ENCODE data around the gene UBE2J2.

Gene UBE2J2

DNA sequence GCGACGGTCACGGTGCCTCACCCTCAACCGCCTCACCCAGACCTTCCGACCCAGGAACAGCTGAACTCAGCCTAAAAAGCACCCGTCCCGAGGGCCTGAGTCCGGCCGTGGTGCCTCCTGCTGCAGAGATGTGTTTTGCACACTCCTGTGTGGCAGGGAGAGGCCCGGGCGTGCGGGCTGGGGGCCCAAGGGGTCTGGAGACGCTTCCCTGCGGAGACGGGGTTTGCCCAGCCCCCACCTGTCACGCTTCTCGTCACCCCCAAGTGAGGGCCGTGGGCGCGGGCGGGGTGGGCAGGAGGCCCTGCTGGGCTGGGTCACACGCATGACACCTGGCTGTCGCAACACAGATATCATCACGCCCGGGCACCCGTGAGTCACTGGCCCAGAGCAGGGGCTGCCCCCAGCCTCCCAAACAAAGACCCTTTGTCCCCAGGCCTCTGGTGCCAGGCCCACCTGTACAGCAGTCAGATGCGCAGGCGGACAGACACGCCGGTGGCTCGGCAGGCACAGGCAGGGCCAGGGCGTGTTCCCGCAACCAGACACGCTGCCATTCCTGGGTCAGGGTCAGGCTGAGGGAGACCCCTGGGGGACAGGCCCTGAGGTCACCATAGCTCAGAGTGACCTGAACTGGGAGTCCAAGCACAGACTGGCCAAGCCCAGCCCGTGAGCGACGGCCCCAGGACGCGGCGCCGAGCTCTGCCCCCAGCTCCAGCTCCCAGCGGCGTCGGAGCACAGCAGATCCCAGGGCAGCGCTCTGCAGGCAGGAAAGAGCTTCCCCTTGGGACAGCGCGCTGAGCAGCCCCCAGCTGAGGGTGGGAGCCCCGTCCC, 35.6 kb downstream of the UBE2J2 start:
- DNase-seq = no peak

DNA sequence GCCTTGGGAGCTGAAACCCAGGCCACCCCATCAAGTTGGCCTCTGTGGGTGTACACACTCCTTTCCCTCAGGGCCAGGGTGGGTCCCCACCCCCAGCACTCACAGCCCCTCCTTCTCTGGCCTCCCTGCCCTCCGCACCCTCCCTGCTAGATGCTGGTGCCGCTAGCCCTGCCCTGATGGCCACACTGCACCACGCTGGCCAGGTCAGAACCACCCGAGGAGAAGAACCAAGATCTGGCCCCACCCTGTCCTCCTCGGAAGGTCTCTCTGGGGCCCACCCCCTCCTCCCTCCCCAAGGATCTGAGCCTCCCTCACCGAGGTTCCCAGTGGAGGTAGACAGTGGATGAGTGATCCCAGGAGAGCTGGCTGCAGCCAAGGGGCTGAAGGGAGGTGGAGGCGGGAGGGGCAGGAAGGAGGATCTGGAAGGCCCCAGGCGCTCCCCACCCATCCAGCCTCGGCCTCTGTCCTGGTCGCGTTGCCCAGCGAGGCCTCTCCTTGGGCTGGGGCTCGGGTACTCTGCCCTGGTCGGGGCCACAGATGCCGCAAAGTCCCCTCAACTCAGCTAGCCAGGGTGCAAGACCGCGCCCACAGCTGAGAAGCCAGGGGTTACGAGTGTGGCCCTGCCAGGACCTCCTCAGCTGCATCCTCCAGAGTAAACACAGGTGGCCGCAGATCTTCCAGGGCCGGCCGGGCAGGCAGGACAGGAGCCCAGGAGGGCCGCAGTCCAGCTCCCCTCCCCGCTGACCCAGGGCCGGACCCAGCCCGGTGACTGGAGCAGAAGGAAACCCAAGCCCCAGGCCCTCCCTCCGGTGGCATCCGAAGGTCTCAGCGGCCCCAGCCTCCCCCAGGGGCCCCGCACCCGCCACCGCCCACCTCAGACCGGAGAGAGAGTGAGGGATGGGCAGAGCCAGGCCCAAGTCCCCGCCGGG, 36.4 kb downstream of the UBE2J2 start:
- DNase-seq = no peak

DNA sequence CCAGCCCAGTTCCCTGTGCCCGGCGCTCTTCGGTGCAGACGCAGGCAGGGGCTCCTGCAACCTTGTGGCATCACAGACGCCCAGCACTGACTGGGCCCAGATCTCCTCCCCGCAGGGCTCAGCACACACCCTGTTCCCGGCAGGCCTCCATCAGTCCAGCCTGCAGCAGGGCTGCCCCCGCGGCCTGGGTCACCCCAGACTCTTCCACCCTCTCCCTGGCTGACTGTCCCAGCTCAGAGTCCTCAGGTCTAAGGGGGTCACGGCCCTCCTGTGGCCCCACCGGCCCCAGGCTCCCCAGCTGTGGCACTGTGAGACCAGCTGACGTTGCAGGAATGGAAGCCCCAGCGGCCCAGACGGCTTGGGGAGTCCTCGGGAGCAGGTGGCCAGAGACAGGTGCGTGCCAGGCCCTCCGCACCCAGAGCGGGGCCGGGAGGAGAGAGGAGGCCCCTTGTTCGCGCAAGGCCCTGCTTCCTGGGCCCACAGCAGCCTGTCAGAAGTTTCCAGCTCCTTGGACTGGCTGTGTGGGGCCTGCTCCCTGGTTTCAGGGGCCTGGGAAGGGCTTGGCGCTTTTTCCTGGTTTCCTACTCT, 37.4 kb downstream of the UBE2J2 start:
- no peak for DNase-seq

- DNase-seq = no peak
Measured at GRCh38 chr1:1235016-1235744, 38.5 kb downstream of the UBE2J2 start.

DNA sequence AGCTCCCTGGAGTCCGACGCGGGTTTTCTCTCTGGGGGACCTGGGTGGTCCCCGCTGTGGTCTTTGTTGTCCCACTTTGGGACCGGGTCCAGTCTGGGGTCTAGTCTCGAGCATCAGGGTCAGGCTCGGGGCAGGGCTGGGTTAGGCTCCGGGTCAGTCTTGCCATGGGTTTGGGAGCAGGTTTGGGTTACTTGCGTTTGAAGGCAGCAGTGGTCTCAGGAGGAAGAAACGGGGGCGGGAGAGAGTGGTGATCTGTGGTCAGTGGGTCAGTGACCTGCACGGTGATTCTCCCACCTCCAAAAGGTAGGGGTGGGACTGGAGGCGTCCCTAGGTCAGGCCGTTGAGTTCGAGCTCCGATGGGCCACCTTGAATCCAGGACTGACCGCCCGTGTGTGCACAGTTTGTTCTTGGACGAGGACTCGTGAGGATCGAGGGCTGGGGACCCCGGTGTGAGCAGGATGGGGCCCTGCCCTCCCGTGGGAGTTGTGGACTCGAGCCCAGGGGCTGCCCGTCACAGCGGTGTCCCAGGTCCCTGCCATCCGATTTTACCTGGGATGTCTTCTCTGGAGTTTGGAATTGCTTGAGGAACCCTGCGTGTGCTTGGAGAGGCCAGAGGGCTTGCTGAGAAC, 39.4 kb downstream of the UBE2J2 start:
- DNase-seq = no peak

DNA sequence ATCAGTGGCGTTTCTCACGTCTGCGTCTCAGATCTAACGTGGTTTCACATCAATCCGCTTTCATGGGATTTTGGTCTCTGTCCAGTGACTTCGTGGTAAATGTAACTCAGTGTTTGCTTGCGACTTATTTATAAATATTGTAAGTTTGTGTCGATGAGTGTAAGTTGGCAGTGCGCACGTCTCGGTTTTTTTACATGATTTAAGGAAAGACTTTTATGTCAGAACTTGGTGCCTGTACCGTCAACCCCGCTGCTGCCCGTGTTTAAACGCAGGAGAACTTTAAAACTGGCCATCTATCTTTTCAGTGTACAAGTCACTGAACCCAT, 40.1 kb downstream of the UBE2J2 start:
- DNase-seq = no peak

DNA sequence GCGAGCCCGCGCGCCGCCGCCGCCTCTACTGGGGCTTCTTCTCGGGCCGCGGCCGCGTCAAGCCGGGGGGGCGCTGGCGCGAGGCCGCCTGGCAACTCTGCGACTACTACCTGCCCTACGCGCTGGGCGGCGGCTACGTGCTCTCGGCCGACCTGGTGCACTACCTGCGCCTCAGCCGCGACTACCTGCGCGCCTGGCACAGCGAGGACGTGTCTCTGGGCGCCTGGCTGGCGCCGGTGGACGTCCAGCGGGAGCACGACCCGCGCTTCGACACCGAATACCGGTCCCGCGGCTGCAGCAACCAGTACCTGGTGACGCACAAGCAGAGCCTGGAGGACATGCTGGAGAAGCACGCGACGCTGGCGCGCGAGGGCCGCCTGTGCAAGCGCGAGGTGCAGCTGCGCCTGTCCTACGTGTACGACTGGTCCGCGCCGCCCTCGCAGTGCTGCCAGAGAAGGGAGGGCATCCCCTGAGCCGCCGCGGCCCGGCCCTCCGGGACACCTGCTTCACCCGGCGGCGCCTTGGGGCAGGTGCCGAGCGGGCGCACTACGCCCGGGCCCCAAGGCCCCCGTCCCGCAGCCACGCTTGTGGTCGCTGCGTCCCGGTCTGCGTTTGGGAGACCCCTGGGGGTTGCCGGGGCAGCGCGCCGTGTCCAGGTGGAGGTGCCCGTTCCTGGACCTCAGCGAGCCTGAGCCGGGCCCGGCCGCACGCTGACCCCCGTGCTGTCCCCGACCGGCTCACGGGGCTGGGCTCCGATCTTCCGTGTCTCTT, 40.7 kb downstream of the UBE2J2 start:
- DNase-seq = no peak

DNA sequence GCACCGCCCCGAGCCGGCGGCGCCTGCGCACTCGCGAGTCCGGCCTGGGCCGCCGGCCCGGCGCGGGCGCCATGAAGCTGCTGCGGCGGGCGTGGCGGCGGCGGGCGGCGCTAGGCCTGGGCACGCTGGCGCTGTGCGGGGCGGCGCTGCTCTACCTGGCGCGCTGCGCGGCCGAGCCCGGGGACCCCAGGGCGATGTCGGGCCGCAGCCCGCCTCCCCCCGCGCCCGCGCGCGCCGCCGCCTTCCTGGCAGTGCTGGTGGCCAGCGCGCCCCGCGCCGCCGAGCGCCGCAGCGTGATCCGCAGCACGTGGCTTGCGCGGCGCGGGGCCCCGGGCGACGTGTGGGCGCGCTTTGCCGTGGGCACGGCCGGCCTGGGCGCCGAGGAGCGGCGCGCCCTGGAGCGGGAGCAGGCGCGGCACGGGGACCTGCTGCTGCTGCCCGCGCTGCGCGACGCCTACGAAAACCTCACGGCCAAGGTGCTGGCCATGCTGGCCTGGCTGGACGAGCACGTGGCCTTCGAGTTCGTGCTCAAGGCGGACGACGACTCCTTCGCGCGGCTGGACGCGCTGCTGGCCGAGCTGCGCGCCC, 41.4 kb downstream of the UBE2J2 start, which contains the start of gene B3GALT6:
Gene B3GALT6 (plus strand): TSS at position 30 of the 588 bp plus-strand sequence. CDS start 42 bp downstream, at position 72.
- DNase-seq = no peak

DNA sequence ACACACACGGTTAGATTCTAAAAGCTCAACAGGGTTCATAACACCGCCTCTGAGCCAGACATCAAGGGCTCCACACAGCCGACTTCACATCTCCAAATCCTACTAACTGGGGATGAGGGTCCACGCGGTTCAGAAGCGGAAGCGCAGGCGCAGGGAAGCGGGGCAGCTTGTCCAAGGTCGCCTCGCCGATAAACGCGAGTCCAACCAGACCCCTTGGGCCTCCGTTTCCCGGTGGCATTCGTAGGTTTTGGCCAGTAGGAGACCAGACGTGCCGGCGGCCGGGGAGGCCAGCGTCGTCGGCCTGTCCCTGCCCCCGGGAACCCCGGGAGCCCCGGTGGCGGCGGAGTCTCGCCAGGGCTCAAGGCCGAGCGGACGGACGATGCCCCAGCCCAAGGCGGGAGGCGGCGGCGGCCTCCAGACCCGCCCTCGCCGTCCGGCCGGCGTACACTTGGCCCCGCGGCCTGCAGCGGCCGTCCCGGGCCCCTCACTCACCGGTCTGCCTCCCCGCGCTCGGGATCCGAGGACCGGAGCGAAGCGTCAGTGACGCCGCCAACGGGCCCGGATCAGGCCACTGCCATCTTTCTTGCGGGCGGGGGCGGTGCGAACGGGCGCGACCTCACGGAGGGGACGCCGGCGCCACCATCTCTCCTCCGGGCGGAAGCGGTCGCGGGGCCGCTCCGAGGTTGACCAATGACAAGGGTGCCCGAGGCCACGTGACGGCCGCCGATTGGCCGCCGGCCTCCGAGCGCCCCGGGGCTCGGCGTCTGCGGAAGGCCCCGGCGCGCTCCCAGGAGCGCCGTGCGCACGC, 42.0 kb downstream of the UBE2J2 start, which contains the start of gene SDF4:
Gene SDF4 (minus strand): TSS at position 602 of the 808 bp plus-strand sequence. CDS start 3,229 bp downstream, outside the sequence.
- DNase-seq = peak; percentile 93

DNA sequence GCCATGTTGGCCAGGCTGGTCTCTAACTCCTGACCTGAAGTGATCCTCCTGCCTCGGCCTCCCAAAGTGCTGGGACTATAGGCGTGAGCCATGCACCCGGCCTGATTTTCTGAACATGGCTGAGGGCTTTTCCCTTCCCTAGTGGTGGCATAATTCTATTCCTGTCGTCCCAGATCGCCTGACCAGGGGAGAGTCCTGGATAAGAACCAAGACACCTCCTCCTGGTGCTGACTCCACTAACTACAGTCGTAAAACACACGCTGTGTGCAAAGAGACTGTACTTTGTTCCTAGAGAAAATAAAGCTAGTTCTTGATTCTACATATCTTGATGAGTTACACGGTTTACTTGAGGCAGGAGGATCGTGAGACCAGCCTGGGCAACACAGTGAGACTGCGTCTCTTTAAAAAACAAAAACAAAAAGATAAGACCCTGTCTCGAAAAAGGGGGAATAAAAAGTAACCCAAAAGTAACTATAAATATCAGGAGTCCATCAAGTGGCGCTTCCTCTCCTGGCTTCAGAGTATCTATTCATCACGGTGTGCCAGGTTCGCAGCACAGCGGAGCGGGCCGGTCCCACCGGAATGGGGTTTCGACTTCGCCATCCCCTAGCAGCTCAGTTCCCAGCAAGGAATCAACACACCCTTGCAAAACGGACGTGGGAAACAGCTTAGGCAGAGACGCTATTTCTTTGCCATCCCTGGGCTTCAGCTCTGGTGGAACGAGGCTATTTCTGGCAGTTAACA, 42.8 kb downstream of the UBE2J2 start:
- no peak for DNase-seq

DNA sequence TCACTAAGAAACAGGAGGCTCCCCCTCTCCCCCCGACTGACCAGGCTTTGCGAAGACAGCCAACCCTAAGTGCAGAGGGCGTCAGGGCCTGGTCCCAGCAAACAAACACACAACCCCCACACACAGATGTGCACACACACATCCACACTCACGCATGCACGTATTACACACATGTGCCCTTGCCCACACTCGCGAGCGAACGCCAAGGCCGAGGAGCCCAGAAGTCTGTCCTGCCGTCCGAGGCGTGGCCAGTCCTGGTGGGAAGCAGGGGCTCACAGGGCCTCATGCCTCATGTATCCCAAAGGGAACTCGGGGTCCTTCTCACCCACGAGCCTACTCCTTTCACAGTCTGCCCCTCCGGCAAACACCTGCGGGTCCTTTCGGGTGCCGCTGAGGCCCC, 43.9 kb downstream of the UBE2J2 start:
- no peak for DNase-seq

DNA sequence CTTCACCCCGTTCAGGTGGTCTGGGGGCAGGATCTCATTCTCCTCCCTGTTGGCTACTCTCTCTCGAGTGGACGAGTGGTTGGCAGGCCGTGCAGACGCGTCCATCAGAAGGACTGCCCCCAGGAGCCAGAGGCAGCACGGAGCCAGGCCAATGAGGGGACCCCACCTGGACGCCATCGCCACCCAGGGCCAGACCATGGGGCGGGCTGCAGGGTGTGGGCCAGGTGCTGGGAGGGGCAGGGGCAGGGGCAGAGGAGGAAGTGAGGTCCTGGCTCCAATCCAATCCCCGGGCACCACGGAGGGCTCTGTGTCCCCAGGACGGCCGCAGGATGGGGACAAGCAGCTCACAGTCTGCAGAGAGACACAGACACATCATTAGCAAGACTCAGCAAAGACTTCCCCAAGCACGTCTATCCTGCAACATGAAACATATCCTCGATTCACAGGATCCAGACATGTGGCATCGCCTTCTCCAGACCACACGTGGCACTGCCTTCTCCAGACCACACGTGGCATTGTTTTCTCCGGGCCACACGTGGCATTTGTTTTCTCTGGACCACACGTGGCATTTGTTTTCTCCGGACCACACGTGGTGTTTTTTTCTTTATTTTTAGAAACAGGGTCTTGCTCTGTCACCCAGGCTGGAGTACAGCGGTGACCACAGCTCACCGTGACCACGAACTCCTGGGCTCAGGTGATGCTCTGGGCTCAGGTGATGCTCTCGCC, 44.9 kb downstream of the UBE2J2 start:
- DNase-seq = no peak

GRCh38 chr1:1228187-1228586, 45.5 kb downstream of the UBE2J2 start:
- no peak for DNase-seq

DNA sequence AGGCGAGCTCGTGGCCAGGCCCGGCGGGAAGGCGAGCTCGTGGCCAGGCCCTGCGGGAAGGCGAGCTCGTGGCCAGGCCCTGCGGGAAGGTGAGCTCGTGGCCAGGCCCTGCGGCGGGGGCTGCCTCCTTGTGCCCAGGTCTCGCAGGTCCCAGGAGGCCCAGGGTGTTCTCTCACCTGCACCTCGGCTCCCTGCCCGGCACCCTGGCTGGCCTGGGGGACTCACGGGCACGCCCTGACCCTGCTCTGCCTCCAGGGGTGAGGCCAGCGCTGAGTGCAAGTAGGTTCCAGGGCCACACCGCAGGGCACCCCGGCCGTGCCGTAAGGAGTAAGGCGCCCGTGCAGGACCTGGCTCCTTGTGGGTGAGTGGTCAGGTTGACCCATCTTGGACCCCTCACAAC, 46.3 kb downstream of the UBE2J2 start:
- no peak for DNase-seq

DNA sequence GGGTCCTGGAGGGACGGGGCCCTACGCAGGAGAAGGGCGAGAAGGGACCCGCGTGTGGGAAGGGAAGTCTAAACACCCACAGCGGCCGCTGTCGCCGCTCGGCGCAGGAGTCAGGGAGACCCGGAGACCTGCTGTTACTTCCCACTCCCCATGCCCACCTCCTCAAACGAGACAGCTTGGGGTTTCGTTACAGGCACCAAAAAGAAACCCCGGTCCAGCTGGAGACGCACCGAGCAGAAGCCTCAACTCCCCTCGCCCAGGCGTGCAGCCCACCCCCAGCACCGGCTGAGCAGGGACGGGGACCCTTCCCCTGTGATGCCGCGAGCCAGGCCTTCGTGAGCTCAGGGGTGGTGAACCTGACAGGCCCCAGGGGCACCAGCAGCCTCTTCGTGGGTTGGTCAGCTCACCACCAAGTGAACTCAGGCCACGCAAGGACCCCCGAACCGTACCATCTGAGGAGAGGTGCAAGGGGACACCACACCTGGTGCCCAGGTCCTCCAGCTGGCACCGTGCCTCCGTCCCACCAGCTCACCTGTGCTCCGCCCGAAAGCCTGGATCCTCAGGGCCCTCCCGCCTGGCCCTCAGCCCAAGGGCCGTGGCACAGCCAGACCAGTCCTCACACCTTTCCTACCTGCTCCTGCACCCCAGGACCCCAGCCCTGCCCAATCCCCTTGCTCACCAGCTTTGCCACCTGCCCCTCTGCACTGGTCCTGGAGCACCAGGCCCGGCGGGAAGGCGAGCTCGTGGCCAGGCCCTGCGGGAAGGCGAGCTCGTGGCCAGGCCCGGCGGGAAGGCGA, 46.9 kb downstream of the UBE2J2 start:
- DNase-seq = no peak

DNA sequence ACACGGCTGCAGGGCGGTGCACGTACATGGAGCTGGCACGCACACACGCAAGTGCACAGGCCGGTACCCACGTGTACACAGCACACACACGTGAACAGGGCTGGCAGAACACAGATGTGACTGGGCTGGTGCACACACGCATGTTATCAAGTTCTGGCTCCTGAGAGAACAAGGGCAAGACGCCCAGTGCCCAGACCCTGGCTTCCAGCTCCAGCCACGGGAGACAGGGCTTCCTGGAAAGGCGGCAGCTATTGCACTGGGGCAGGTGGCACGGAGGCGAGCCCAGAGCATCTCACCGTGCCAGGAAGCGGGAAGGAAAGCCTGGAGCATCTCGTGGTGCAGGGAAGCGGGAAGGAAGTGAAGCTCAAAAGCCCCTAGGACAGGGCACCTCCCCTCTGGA, 47.7 kb downstream of the UBE2J2 start:
- DNase-seq = no peak

DNA sequence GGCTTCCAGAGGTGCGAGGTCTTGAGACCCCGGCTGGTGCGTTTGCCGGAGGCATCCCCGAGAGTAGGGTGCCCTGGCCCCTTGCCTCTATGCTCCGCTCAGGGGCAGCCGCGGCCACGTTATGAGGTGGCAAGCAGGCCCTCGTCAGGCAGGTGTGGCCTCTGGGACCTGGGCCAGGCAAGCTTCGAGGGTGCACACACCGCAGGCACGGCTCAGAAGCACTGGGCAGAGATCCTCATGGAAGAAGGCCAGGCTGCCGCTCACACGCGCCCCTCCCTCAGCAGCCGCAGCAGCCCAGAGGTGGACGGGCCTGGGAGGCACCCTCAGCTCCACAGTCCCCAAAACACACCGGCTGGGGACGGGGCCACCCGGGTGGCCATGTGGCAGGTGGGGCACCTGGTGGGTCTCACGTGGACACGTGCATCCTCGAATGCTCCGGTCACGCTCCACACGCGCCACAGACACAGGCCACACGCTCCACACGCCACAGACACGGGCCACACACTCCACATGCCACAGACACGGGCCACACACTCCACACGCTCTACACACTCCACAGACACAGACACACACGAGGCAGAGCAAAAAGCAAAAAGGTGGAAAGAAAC, 48.3 kb downstream of the UBE2J2 start:
- no peak for DNase-seq
